ENCODE results near the gene SELENOK. TPM values are rescaled to one million over a fixed set of nuclear protein-coding genes. Genes with fewer than 3 reads are reported as not detected.

SELENOK gene
- total and polyA plus RNA-seq, 2 donors (not counting 3 experiments of a cell fraction or from before 2014, with no cell fraction given): 26.1 to 35.2 TPM

- no peaks in the 10 kb centered on the region for H3K9me1 ChIP-seq (replicated peaks; ENCODE audit: control insufficient read depth, extremely low read depth, insufficient read depth, low read length)
- no peak overlapping the region for H3K9ac ChIP-seq (replicated peaks; ENCODE audit: extremely low read depth, insufficient read depth, low read length)
- FAIRE-seq (no peak), DNase-seq (ENCODE audit: low read depth, low spot score) (no peak)
- no peaks in the 10 kb centered on the region for H3K27me3 ChIP-seq (ENCODE audit: control insufficient read depth in 2 of 2, insufficient read depth in 2 of 2, low read length in 2 of 2)
- H2AFZ ChIP-seq (ENCODE audit: low read depth, low read length): no peak overlapping the region
- intact Hi-C loops (cut with micrococcal nuclease): no loop called here
- no peaks in the 10 kb centered on the region for H4K20me1 ChIP-seq (replicated peaks; ENCODE audit: control insufficient read depth, extremely low read depth, insufficient read depth, low read length)
- no peak overlapping the region for H3K27ac ChIP-seq (ENCODE audit: insufficient read depth, low read depth, low read length)
- TF ChIP-seq JUN (IDR thresholded peaks at IDR 0.05; ENCODE audit: borderline replicate concordance, insufficient read depth, insufficient read length, low read depth): no peak
- no peak for TF ChIP-seq POLR2A (IDR thresholded peaks at IDR 0.05; ENCODE audit: low read depth, low read length)
- no peak overlapping the region for H3K4me2 ChIP-seq (ENCODE audit: insufficient read depth, low read length)
- no TSS peak for BruUV-seq (replicated peaks)
- no peaks in the 10 kb centered on the region for H3K9me3 ChIP-seq (replicated peaks; ENCODE audit: control insufficient read depth, insufficient read depth, low read length)
- H3K4me1 ChIP-seq (ENCODE audit: control insufficient read depth, extremely low read depth, insufficient read depth, low read length): no peaks in the 10 kb centered on the region
- dilution Hi-C loops (cut with MboI; ENCODE audit: extremely low pct_ligation_motif_present, low sequenced_read_pairs): no loop called here
- no peaks in the 10 kb centered on the region for H3K79me2 ChIP-seq (ENCODE audit: control insufficient read depth, insufficient read depth, low read length)
- H3K36me3 ChIP-seq (ENCODE audit: control insufficient read depth in 2 of 2, extremely low read depth in 1 of 2, insufficient read depth in 2 of 2, low read length in 2 of 2): no peaks in the 10 kb centered on the region
- no peak overlapping the region for H3K4me3 ChIP-seq (replicated peaks in 1 of 3; ENCODE audit: insufficient read depth in 1 of 3, low read depth in 1 of 3, low read length in 3 of 3)
- ChIA-PET POLR2A (no interaction called here), CTCF (interaction anchor here (1.2 to 2.6 kb wide), 4 partner anchors 11 to 913 kb away, joined by 3 to 13 read pairs (median 6); no protein-coding TSS in a partner anchor)
Measured at GRCh38 chr3:53939813-53940212, 48.2 kb upstream of the SELENOK start.

GRCh38 chr3:53939086-53939582 is 47.5 kb upstream of the SELENOK start:
- Histone ChIP-seq H3K9me1 (replicated peaks; ENCODE audit: control insufficient read depth, extremely low read depth, insufficient read depth, low read length) (no peaks in the 10 kb centered on the region), H3K9me3 (replicated peaks; ENCODE audit: control insufficient read depth, insufficient read depth, low read length) (no peaks in the 10 kb centered on the region), H3K27ac (ENCODE audit: insufficient read depth, low read depth, low read length) (no peak overlapping the region), H3K79me2 (ENCODE audit: control insufficient read depth, insufficient read depth, low read length) (no peaks in the 10 kb centered on the region), H3K4me3 (replicated peaks in 1 of 3; ENCODE audit: insufficient read depth in 1 of 3, low read depth in 1 of 3, low read length in 3 of 3) (no peak overlapping the region), H3K4me1 (ENCODE audit: control insufficient read depth, extremely low read depth, insufficient read depth, low read length) (no peaks in the 10 kb centered on the region), H3K9ac (replicated peaks; ENCODE audit: extremely low read depth, insufficient read depth, low read length) (no peak overlapping the region), H3K27me3 (ENCODE audit: control insufficient read depth in 2 of 2, insufficient read depth in 2 of 2, low read length in 2 of 2) (no peaks in the 10 kb centered on the region), H4K20me1 (replicated peaks; ENCODE audit: control insufficient read depth, extremely low read depth, insufficient read depth, low read length) (no peaks in the 10 kb centered on the region), H2AFZ (ENCODE audit: low read depth, low read length) (no peak overlapping the region), H3K4me2 (ENCODE audit: insufficient read depth, low read length) (no peak overlapping the region), H3K36me3 (ENCODE audit: control insufficient read depth in 2 of 2, extremely low read depth in 1 of 2, insufficient read depth in 2 of 2, low read length in 2 of 2) (no peaks in the 10 kb centered on the region)
- intact Hi-C loops (cut with micrococcal nuclease): no loop called here
- no TSS peak for BruUV-seq (replicated peaks)
- dilution Hi-C loops (cut with MboI; ENCODE audit: extremely low pct_ligation_motif_present, low sequenced_read_pairs): no loop called here
- TF ChIP-seq POLR2AphosphoS5 (IDR thresholded peaks at IDR 0.05; ENCODE audit: insufficient read depth, low read depth, low read length) (no peak), MYC (IDR thresholded peaks at IDR 0.05; ENCODE audit: low read depth, low read length) (no peak), EZH2 (IDR thresholded peaks at IDR 0.05; ENCODE audit: borderline replicate concordance, low read depth, low read length, severe bottlenecking) (no peak), POLR2A (IDR thresholded peaks at IDR 0.05; ENCODE audit: low read depth, low read length) (no peak), GATA2 (IDR thresholded peaks at IDR 0.05; ENCODE audit: insufficient read depth, insufficient read length, low read depth, low read length) (no peak), FOS (IDR thresholded peaks at IDR 0.05; ENCODE audit: borderline replicate concordance, insufficient read depth, low read length) (no peak), JUN (IDR thresholded peaks at IDR 0.05; ENCODE audit: borderline replicate concordance, insufficient read depth, insufficient read length, low read depth) (no peak), CTCF (IDR thresholded peaks at IDR 0.05; ENCODE audit: extremely low read depth in 1 of 2, insufficient read depth in 1 of 2, low read depth in 1 of 2, low read length in 2 of 2) (no peak), MAX (IDR thresholded peaks at IDR 0.05; ENCODE audit: insufficient read depth, insufficient read length) (no peak)
- DNase-seq (ENCODE audit: low read depth, low spot score): no peak
- FAIRE-seq: no peak
- POLR2A ChIA-PET: no interaction called here
- CTCF ChIA-PET: interaction anchor here (0.6 to 2.6 kb wide), 19 partner anchors 10 to 1808 kb away, joined by 3 to 20 read pairs (median 4); partner anchors contain the start of gene WNT5A

All from endothelial cell of umbilical vein (primary cell).